NT2/D1 (cell line): ENCODE measurements around the gene NUBP1.

Experiments used
- SUZ12 ChIP-seq: IDR thresholded peaks from 2 replicates; pipeline ENCODE4 v1.6.1; 2011; ENCODE audit not compliant: insufficient read length, insufficient read depth; ENCODE audit errors: extremely low read depth
- YY1 ChIP-seq: IDR thresholded peaks from 2 replicates; pipeline ENCODE4 v1.6.1; 2011; ENCODE audit not compliant: insufficient read length, insufficient read depth
- ZNF274 ChIP-seq: IDR thresholded peaks from 2 replicates; pipeline ENCODE4 v1.6.1; 2011; ENCODE audit warnings: mild to moderate bottlenecking, low read depth, low read length

DNA sequence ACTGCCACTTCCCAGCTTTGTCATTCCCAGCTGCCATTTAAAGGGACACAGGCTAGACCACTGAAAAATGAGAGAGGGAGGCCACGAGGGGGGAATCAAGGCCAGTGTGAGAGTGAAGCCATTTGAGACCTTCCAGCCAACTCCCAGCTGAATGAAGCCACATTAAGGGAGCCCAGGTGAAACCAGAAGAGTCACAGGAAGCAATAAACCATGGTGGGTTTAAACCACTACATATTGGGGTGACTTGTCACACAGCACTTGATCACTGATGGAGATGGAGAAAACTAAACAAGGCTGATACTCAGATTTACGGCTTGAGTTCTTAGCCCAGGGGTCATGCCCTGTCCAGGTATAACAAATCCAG lies 2.8 kb upstream of the NUBP1 start:
- TF ChIP-seq YY1 (no peak), SUZ12 (no peak), ZNF274 (no peak)
